NCI-H748 (cell line): Measurements from ENCODE around the gene CBLB.

ENCODE experiments used
- DNase-seq: peaks from one replicate; lab custom pipeline; 2025; ENCODE audit not compliant: unreplicated experiment; lab: John Stamatoyannopoulos, UW

Gene CBLB

DNA sequence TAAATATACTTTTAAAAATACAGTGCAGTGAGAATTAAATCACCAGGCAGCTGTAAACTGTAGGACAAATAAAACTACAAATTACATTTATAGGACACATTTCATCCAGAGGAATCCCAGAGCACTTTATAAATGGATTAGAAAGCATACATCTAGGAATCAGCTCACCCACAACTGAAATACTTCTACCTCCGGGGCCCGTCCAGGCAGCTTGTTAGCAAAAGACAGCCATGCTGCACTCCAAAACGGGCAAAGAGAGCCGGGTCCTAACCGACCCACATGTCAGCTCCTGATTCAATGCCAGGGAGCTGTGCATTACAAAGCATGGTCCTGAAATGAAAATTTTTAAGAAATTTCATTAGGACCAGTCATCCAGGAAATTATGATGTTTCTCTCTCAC, 234.1 kb downstream of the CBLB start:
- DNase-seq = no peak

GRCh38 chr3:105629718-105630117, 239.1 kb downstream of the CBLB start:
- DNase-seq = no peak

GRCh38 chr3:105626739-105627138, 242.1 kb downstream of the CBLB start:
- no peak for DNase-seq

DNA sequence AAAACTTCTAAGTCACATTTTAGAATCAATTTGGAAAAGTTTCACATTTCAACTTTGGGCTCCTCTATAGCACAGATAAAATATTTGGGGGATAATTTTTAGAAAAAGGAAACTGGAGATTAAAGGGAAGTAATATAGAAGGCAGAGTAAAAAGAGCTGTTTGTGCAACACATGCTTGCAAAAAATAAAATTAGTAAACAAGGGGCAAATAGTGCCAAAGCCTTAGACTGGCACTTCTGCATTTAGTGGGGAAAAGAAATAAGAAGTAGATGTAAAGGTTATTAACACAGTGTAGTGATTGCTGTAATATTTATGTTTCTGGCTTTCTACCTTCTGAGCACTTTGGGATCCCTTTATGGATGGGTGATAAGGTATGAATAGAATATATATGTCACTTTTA, 246.6 kb downstream of the CBLB start:
- no peak for DNase-seq

DNA sequence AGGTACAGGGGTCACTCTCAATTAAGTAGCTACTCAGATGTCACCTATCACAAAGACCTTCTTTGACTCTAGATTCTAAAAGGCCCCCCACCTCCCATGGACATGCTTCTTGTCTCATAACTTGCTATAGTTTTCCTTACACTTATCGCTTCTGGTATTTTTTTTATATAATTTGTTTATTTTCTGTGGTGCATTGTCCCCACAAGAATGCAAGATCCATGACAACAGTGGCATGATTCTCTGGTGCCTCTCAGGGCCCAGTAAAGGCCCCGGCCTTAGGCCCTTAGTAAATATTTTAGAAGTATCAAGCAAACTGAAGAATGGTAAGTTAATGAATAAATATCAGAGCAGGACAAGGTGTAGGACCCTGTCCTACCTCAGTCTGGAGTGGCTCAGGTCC, 248.6 kb downstream of the CBLB start:
- no peak for DNase-seq

GRCh38 chr3:105619651-105620050, 249.2 kb downstream of the CBLB start:
- DNase-seq = no peak

DNA sequence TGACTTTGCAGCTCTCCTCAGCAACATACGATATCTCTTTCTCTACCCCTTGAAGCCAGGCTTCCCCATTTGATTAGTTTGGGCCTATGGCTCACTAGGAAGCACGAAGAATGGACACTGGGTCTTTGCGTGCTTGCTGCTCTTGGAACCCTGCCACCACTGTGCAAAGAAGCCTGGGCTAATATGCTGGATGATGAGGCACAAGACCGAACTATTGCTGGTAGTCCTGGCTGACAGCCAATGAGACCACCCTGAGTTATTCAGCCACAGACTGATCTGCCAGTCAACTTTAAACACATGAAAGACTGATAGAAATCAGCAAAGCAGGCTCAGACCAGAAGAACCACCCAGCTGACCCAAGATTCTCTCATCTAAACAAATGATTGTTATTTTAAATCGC, 250.3 kb downstream of the CBLB start:
- DNase-seq = peak; percentile 5

GRCh38 chr3:105616374-105617121, 252.3 kb downstream of the CBLB start:
- DNase-seq = no peak

DNA sequence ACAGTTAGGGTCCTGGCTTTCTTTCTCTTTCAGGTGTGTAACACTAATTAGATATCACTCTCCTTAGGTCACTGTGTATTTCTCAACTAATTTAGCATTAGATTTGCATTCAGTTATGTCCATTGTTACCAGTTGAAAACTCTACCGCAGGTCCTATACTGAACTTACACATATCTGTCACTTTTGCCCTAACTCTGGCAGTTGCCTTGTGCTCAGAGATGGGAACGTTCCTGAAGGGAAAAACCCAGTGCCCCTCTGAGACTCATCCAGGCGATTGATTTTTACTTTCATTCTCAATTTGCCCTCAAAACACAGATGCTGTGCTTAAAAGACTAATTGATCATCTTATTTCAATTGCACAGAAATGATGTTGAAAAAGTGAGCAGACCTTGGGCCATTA, 253.0 kb downstream of the CBLB start:
- no peak for DNase-seq

GRCh38 chr3:105614288-105615030, 254.4 kb downstream of the CBLB start:
- no peak for DNase-seq

GRCh38 chr3:105613120-105613519, 255.7 kb downstream of the CBLB start:
- no peak for DNase-seq

- DNase-seq = peak; percentile 75
Measured at GRCh38 chr3:105611304-105612192, 257.3 kb downstream of the CBLB start.

- peak; percentile 22 for DNase-seq
Measured at GRCh38 chr3:105610473-105610872, 258.3 kb downstream of the CBLB start.

- no peak for DNase-seq
Measured at GRCh38 chr3:105608623-105609022, 260.2 kb downstream of the CBLB start.

DNA sequence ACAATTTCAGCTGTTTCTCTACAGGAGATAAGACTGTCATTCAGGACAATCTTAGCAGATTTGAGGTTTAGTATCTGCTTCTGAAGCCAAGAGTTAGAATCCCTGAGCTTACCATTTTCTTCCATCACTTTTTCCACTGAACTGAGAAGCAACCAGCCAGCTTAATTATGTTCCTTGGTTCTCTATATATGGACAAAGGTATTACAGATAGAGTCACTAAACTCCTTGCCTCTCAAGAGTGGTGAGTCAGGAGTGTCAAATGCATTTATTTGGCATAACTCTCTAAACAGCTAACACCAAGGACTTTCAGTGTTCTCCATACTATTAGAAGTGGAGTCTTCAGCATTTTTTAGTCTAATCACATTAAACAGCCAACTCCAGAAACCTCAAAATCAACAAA, 262.8 kb downstream of the CBLB start:
- no peak for DNase-seq
